GM20431 (cell line): Measurements from ENCODE around the gene EPHA3.

Source experiments
- in situ Hi-C: fragments of 300-500 bp; cut with MseI, MboI; formaldehyde crosslinking; loops from one replicate; pipeline ENCODE4 v1.15.0; 2020; ENCODE audit warnings: low sequenced_read_pairs; ENCODE audit not compliant: unreplicated experiment

EPHA3 gene

GRCh38 chr3:89139870-89140269 is 32.4 kb downstream of the EPHA3 start:
- in situ Hi-C loops: no loop called here

- in situ Hi-C loops: no loop called here
These were observed 36.7 kb downstream of the EPHA3 start for GRCh38 chr3:89144080-89144479.

DNA sequence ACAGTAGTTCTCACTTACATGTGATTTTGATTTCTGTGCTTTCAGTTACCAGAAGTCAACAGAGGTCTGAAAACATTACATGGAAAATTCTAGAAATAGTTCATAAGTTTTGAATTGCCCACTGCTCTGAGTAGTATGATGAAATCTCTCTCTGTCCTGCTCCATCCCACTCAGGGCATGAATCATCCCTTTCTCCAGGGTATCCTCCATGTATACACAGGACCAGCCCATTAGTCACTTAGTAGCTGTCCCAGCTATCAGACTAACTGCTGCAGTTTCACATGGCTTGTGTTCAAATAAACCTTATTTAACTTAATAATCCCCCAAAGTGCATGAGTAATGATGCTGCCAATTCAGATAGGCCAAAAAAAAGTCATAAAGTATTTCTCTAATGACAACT is 38.6 kb downstream of the EPHA3 start:
- in situ Hi-C loops: no loop called here

- in situ Hi-C loops: no loop called here
These were observed 47.0 kb downstream of the EPHA3 start for GRCh38 chr3:89154416-89154815.

DNA sequence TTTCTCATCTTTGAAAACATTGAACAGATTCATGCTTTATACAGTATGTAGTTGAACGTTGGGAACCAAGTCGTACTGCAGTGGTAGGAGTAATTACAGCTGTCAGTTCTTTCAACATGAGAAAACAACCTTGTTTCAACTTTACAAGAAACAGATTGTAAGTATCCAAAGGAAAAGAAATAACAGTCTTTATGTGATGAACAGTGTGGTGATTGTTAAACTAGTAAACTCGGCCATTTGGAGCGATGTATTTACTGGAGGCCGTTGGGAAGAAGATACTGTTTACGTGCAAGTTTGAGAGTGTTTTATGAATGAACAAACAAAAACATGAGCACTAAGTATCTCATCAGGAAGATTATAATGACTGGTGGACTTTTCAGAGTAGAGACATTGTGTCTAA is 48.4 kb downstream of the EPHA3 start:
- in situ Hi-C loops: no loop called here

DNA sequence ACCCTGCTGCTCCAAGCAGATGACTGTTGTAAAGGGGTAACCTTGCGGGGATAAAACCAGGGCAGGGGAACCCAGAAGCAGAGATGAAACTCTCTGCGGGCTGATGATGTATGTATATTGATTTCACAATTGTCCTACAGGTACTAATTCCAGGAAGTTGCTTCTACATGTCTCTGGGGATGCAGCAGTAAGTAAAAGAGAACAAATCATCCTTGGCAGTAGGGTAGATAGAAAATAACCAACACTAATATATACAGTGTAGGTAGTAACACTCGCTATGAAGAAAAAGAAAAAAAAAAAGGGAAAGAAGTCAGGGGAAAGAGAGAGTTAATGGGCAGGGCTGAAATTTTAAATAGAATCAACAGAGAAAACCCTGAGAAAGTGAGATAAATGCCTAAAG is 50.2 kb downstream of the EPHA3 start:
- in situ Hi-C loops: no loop called here

DNA sequence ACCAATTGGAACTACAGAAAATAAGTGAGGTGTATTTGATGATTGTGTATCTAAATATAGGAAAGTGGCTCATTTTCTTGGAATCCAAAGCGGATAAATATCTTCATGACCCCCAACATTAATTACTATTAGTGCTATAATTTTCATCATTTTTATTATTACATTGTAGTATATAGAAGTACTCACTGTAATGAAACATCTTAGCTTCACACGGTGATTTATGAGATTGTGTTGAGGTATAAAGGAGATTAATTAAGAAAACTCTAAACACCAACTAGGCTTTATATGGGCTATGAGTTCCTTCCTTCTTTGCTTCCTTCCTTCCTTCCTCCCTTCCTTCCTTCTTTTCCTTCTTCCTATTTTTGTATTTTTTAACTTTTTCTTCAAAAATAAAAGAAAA is 52.2 kb downstream of the EPHA3 start:
- in situ Hi-C loops: no loop called here

- in situ Hi-C loops: no loop called here
These were observed 57.4 kb downstream of the EPHA3 start for GRCh38 chr3:89164774-89165173.

GRCh38 chr3:89165636-89166263 is 58.3 kb downstream of the EPHA3 start:
- in situ Hi-C loops: no loop called here

DNA sequence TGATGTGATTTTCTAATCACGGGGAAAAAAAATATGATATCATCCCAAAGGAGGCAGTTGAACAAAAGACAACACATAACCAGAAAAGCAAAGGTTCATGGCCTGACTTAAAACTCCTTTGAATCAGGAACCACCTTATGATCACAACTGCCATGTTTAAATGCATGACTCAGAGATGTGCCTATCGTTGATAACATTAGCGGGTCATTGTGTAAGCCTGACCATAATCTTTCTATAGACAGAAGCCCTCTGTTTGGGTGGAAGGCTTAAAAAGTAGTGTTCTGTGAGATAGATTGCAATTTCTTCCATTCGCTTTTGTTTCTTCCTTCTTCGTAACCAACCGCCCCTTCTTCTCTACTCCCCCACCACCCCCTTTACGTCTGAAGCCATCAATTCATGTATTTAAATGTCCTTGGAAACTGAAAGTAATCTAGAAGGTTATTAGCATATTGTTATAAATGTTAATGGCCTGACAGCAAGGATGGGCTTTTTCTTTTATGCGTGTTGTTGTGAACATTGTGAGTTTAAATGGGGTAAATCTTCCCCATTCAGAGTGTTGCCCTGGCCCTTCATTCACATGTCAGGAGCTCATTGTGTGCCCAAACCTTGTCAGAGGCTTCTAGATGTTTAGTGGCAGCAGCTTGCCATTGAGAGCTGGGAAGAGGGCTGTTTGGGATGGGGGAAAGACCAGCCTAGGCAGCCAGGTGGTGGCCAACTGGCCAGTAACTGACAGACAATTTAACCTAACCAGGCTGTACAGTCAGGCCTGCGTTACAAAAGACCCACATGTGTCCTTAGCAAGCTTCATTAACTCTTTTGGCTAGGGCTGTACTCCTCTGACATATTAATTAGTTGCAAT is 64.5 kb downstream of the EPHA3 start:
- in situ Hi-C loops: no loop called here

- in situ Hi-C loops: no loop called here
These were observed 66.1 kb downstream of the EPHA3 start for GRCh38 chr3:89173546-89173945.

DNA sequence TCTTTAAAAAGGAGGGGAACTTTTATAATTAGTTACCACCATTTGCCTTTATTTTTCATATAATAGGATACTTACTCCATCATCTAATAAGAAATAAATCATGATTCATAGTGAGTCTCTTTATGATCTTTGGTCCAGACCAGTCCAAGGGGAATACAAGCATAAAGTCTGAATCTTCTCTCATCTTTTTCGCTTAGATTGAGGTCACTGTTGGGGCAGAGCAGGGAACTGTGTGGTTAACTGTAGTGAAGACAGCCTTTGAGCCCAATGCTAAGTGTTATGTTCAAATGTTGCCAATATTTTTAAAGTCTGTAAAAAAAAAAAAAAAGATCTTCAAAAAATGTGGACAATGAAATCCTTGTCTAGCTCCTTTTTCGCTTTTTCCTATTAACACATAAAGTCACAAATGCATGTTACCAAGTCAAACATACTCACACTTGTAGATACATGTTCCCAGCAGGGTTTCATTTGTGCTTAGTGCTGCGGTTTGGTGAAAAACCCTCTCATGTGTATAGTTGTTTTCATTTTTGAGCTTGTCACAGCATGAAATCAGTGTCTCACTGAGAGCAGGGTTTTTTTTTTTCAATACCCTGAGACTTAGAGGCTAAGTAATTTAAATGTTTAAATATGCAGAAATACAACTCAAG is 72.1 kb downstream of the EPHA3 start:
- in situ Hi-C loops: no loop called here

GRCh38 chr3:89180334-89180733 is 72.9 kb downstream of the EPHA3 start:
- in situ Hi-C loops: no loop called here

- in situ Hi-C loops: no loop called here
These were observed 74.6 kb downstream of the EPHA3 start for GRCh38 chr3:89182056-89182455.

GRCh38 chr3:89184151-89184995 is 77.0 kb downstream of the EPHA3 start:
- in situ Hi-C loops: no loop called here

GRCh38 chr3:89186456-89186855 is 79.0 kb downstream of the EPHA3 start:
- in situ Hi-C loops: no loop called here

- in situ Hi-C loops: no loop called here
These were observed 91.2 kb downstream of the EPHA3 start for GRCh38 chr3:89198591-89198990.

GRCh38 chr3:89212619-89213018 is 105.2 kb downstream of the EPHA3 start:
- in situ Hi-C loops: no loop called here

DNA sequence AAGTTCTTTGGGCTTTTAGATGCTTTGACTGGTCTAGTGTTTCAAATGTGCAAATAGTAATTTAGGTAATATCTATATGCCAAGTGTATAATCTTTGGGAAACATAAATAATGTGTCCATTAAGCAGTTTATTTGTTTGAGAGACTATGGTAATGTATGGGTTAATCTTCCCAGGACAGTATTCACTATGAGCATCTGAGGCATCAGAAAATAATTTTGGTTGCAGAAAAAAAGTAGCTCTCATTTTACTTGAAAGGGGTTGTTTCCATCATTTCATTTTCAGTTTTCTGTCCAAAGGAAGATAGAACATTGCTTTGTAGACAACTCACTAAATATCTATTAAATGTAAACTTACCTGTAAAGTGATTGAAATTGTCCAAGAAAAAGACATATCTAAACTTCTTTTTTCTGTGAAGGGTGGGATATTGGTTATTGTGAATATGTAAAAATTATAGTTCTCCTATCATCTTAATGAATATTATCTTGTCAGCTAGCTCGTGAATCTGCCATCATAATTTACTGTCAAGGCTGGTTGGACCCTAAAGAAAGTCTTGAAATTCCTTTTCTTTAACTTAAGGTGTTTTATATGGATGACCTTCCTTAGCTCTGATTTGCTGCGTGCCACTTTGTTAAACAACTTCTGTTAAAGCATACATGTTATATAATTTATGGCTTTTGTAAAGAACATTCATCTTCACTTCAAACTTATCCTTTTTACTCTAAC is 108.8 kb downstream of the EPHA3 start:
- in situ Hi-C loops: no loop called here
